ENCODE measurements around the gene NDUFC1. TPM values are rescaled to one million over a fixed set of nuclear protein-coding genes. Genes with fewer than 3 reads are reported as not detected.

The NDUFC1 gene
- total and polyA plus RNA-seq, 2 of the 8 experiments (the other 6 are each of a cell fraction or from before 2014, with no cell fraction given): 41.9 to 62.0 TPM

GRCh38 chr4:139247241-139247640, 55.0 kb downstream of the NDUFC1 start:
- Histone ChIP-seq H2BK15ac (ENCODE audit: low read length) (no peak overlapping the region), H2BK120ac (replicated peaks; ENCODE audit: low read depth, low read length) (no peak overlapping the region), H3K9ac (replicated peaks in 1 of 4; ENCODE audit: extremely low read depth in 1 of 4, low read depth in 3 of 4, low read length in 3 of 4) (no peak overlapping the region), H3K14ac (ENCODE audit: insufficient read length) (no peak overlapping the region), H3K79me1 (ENCODE audit: low read depth, low read length) (no peaks in the 10 kb centered on the region), H3K36me3 (ENCODE audit: control insufficient read depth in 2 of 4, insufficient read depth in 4 of 4, low read length in 3 of 4) (no peaks in the 10 kb centered on the region), H3K9me3 (ENCODE audit: insufficient read depth in 2 of 2, low read depth in 1 of 2, low read length in 1 of 2) (no peaks in the 10 kb centered on the region), H2AFZ (ENCODE audit: low read length) (no peak overlapping the region), H3K56ac (replicated peaks; ENCODE audit: insufficient read length, low read depth, low read length) (no peak overlapping the region), H2AK5ac (ENCODE audit: low read depth, low read length) (no peak overlapping the region), H2BK12ac (ENCODE audit: low read depth, low read length) (no peak overlapping the region), H3K23me2 (ENCODE audit: low read depth, low read length) (no peaks in the 10 kb centered on the region), H4K5ac (ENCODE audit: insufficient read length, low read depth, low read length) (no peak overlapping the region), H3K27ac (ENCODE audit: low read depth, low read length) (no peak overlapping the region), H4K91ac (replicated peaks; ENCODE audit: insufficient read length, low read length) (no peak overlapping the region), H3K4me2 (ENCODE audit: insufficient read depth in 1 of 2, low read depth in 2 of 2, low read length in 2 of 2) (no peak overlapping the region), H3K4me1 (replicated peaks in 1 of 4; ENCODE audit: control insufficient read depth in 3 of 4, insufficient read depth in 4 of 4, low read length in 3 of 4) (peaks cover under 1 to 4% (median 3%) of the 10 kb centered on the region in 4 experiments), H4K20me1 (replicated peaks in 1 of 2; ENCODE audit: control insufficient read depth in 1 of 2, insufficient read depth in 2 of 2, low read length in 2 of 2) (no peaks in the 10 kb centered on the region), H4K8ac (ENCODE audit: extremely low read depth, insufficient read depth, low read length) (no peak overlapping the region), H3K4ac (replicated peaks; ENCODE audit: insufficient read length, low read depth, low read length) (no peak overlapping the region), H3K79me2 (ENCODE audit: control insufficient read depth in 1 of 2, insufficient read depth in 2 of 2, low read length in 2 of 2) (no peaks in the 10 kb centered on the region), H3K18ac (ENCODE audit: extremely low read depth, low read length) (no peak overlapping the region), H3K27me3 (replicated peaks in 1 of 4; ENCODE audit: control insufficient read depth in 3 of 4, extremely low read depth in 1 of 4, insufficient read depth in 3 of 4, low read length in 3 of 4) (no peaks in the 10 kb centered on the region), H3K4me3 (ENCODE audit: extremely low read depth in 1 of 4, insufficient read depth in 2 of 4, low read depth in 3 of 4, low read length in 4 of 4) (no peak overlapping the region), H2BK5ac (ENCODE audit: low read depth, low read length) (no peak overlapping the region), H3K23ac (ENCODE audit: insufficient read length) (no peak overlapping the region), H2BK20ac (ENCODE audit: low read length) (no peak overlapping the region)
- no peak for DNase-seq (ENCODE audit: low read depth in 1 of 2, low spot score in 2 of 2)
- ChIA-PET POLR2A (ENCODE audit: partially characterized antibody) (interaction anchor here (1.3 kb wide), 1 partner anchor 54 kb away, joined by 4 read pairs; the partner anchor contains the start of gene NAA15), CTCF (ENCODE audit: partially characterized antibody) (interaction anchor here (1.3 to 1.5 kb wide), 2 partner anchors 21 to 29 kb away, joined by 3 read pairs; no protein-coding TSS in a partner anchor)
- TF ChIP-seq SIN3A (conservative IDR thresholded peaks at IDR 0.05 in 1 of 2, IDR thresholded peaks at IDR 0.05 in 1 of 2; ENCODE audit: low read depth in 1 of 2, low read length in 2 of 2) (no peak), CTBP2 (IDR thresholded peaks at IDR 0.05; ENCODE audit: borderline replicate concordance, insufficient read depth, insufficient read length, low read length) (no peak), MAFK (IDR thresholded peaks at IDR 0.05; ENCODE audit: low read depth, low read length) (no peak)
- no peak for FAIRE-seq
